Panc1 (cell line): ENCODE measurements around the gene RDX.

Experiments used
- CTCF ChIP-seq: fragments of 450-650 bp; IDR thresholded peaks from 2 replicates; pipeline ENCODE4 v1.5.1; 2017; ENCODE audit warnings: mild to moderate bottlenecking
- POLR2AphosphoS5 ChIP-seq: IDR thresholded peaks from 2 replicates; pipeline ENCODE4 v1.6.1; 2012; ENCODE audit warnings: mild to moderate bottlenecking, low read depth, low read length, moderate library complexity

GRCh38 chr11:110185121-110185591, 111.3 kb downstream of the RDX start:
- TF ChIP-seq CTCF, result no peak
- no peak for TF ChIP-seq POLR2AphosphoS5
